ENCODE results near the gene PRKCE.

PRKCE gene

DNA sequence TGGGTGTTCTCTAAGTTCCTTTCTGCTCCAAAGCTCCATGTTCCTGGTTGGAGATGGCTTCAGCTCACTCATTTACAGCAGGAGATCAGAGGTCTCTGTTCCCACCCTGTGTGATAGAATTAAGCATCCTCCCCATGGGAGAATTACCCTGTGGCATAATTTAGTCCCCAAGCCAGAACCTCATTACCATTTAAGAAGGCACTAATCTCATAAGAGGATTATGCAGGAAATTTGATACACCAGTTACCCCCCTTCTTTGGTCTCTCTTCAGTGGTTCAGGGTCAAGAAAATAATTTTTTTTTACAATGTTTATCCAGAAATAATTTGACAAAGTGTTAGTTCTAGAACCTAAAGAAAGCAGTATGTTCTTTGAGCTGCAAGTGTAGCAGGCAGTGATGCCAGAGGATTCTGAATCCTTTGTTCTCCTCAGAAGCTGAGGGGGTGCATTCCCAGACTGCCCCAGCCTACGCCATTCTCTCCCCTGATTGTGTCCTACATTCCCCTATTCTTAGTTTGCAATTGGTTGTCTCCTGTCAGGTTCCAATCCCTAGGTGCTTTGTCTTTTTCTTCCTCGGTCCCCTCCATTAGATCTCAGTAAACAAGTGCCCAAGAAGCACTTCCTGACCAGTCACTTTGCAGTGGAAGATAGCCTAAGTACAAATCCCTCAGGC lies 163.6 kb downstream of the PRKCE start:
- DNase-seq, result no peak

DNA sequence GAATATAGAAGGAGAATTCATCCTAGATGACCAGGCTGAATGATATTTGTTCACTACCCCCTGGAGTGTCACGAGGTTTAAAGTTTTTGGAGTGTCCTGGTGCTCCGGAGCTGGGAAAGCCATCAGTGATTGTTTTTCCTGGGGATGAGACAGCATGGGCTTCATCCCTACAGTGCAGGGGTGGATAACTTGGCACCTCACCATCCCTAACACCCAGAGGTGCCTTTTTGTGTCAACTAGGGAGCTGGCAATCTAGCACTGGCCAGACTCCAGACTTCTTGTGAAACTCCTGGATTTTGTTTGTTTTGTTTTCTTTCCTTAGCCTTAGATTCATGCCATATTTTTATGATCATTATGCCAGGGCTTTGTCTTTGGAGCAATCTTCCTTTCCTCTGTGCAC lies 164.8 kb downstream of the PRKCE start:
- DNase-seq, result no peak

- no peak for DNase-seq
Measured at GRCh38 chr2:45818591-45818990, 167.1 kb downstream of the PRKCE start.

- no peak for DNase-seq
Measured at GRCh38 chr2:45820048-45820447, 168.6 kb downstream of the PRKCE start.

- DNase-seq, result peak in 1 of 2 experiments; percentile 51
Measured at GRCh38 chr2:45821558-45822271, 170.2 kb downstream of the PRKCE start.

GRCh38 chr2:45822272-45822630 lies 170.8 kb downstream of the PRKCE start:
- no peak for DNase-seq

DNA sequence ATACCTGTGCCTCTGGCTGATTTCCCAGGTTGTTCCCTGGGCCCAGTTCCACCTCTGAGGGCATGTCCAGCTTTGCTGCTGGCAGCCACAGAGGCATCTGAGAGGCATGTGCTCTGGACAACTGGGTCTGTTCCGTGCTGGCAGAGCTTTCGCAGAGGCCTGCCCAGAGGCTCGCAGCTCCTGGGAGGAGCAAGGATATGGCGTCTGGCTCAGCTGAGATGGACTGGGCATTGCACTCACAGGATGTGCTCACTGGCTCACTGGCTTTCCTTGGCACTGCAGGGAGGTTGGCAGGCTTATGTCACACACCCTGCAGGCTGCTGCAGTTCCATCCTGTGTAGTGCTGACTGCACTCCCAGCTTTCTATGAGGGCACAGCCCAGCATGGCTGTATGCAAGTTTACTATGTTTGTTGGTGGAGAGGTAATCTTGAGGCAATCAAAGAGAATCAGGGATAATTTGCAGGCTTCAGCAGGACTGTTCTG lies 172.3 kb downstream of the PRKCE start:
- peak in 1 of 2 experiments; percentile 72 for DNase-seq

- no peak for DNase-seq
Measured at GRCh38 chr2:45825001-45825651, 173.7 kb downstream of the PRKCE start.

- no peak for DNase-seq
Measured at GRCh38 chr2:45826460-45826859, 175.0 kb downstream of the PRKCE start.

- no peak for DNase-seq
Measured at GRCh38 chr2:45826884-45827635, 175.6 kb downstream of the PRKCE start.

GRCh38 chr2:45830322-45830721 lies 178.8 kb downstream of the PRKCE start:
- no peak for DNase-seq

DNA sequence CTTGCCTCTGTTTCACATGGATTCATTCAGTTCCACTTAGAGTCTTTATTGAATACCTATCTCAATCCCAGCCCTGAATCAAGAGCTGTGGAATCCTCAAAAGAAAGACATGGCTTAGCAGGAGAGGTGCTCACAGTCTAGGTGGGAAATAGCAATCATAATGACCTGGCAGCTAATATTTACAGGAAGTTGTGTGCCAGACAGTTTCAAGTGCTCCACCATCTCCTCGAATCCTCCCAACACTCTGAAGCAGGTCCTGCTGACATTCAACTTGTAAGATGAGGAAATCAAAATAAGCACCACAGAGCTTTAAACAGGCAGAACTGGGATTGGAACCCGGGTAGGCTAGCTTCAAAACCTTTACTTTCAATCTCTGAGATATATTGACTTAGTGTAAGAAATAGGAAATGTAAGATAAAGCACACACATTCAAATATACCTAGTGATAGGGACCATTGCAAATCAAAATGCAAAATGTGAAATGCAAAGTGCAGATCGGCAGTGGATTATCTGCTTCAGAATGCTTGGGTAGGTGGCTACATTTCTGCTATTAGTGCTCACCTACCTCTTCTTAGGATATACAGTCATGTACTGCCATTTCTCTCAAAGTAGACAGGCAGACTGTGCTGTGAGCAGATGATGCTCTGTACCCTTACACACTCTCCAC lies 182.0 kb downstream of the PRKCE start:
- DNase-seq, result no peak

DNA sequence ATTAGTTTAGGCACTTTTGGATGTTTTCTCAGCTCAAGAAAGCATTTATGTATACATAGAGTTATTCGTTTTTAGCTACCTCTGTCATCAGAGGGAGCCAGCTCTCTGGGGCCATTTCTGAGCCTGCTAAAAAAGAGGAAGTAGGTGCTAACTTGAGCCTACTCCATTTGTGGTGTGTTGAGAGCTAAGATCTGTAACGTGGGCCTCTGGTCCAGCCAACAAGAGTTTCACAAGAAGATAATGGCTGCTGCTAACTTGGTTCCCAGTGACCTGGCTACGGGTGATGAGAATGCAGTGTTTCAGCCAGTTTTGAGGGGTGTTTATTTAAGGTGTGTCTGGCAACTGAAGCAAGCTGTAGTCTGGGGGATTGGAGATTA lies 182.5 kb downstream of the PRKCE start:
- no peak for DNase-seq

DNA sequence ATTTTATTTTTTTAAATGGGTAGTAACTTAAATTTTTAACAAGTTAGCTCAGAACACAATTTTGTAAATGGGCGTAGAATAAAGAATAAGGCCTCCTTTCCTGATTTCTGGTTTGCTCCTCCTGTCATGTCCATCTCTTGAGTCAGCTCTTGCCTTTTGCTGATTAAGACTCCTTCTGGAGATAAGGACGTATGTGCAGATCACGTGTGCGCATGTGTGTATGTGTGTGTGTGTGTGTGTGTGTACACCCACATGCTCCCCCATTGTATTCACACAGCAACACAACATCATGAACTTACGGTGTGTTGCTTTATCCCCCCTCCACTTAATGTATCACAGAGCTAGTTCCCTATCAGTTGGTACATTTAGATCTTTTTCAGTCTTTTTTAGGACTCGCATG lies 182.9 kb downstream of the PRKCE start:
- no peak for DNase-seq

GRCh38 chr2:45834858-45835257 lies 183.4 kb downstream of the PRKCE start:
- DNase-seq, result no peak

GRCh38 chr2:45836316-45836715 lies 184.8 kb downstream of the PRKCE start:
- peak in 1 of 2 experiments; percentile 10 for DNase-seq

DNA sequence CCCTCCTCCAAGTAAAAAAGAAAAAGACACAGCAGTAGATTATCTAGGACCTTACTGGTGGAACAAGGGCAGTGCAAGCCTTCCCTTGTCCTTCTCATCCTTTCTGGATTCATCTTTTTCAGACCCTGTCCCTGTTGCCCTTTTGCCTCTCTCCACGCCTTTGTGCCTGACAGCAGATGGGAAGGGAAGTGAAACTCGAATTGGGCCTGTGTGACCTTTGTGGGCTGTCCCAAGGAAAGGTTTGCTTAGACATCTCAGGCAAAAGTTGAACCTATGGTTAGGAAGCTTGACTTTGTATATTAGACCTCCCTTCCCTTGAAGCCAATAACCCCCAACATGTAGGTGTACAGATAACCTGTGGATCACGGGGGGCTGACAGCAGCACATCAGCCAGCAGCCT lies 185.3 kb downstream of the PRKCE start:
- DNase-seq, result no peak

DNA sequence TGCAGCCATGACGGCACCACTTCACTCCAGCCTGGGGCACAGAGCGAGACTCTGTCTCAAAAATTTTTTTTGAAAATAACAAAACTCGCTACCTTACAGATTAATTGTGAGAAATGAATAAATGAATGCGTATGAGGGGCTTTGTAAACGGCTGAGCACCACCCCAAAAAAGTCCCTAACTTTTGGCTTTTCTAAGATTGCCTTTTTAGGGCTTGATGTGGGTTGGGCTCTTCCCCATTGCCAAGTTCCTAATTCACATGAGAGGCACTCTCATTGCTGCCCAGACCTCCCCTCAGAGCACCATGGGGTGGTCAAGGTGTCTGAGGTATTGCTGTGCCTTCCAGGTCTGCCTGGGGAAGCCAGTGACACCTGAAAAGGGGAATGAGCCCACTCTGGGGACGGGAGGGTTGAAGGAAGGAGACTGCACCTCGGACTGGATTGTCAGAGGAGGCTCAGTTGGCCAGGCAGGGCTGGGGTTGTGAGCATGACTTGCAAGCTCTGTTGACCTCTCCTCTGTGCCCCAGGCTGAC lies 186.4 kb downstream of the PRKCE start:
- DNase-seq, result no peak

- DNase-seq, result no peak
Measured at GRCh38 chr2:45839508-45840251, 188.2 kb downstream of the PRKCE start.

- no peak for DNase-seq
Measured at GRCh38 chr2:45840481-45840880, 189.0 kb downstream of the PRKCE start.

- DNase-seq, result no peak
Measured at GRCh38 chr2:45841752-45842407, 190.4 kb downstream of the PRKCE start.

All from NCI-H1930 (cell line).